Endothelial cell of umbilical vein (primary cell): ENCODE data around the gene CLDN22. TPM values are rescaled to one million over a fixed set of nuclear protein-coding genes. Genes with fewer than 3 reads are reported as not detected.

ENCODE experiments used
- BruUV-seq: library from RNA; stranded (reverse); fragments of 400-500 nt; replicated peaks from 2 replicates; lab custom pipeline; 2021; lab: Mats Ljungman, UMichigan
- CTCF ChIA-PET: fragments of 300-600, 350-600 bp; sonication (Branson Sonifier 250); formaldehyde crosslinking; loops from one replicate; lab custom pipeline; 2021; ENCODE audit warnings: antibody characterized with exemption, inconsistent platforms; lab: Charles Lee
- POLR2A ChIA-PET: fragments of 300-600, 350-600 bp; sonication (Branson Sonifier 250); formaldehyde crosslinking; loops from one replicate; lab custom pipeline; 2021; ENCODE audit warnings: antibody characterized with exemption, inconsistent platforms; lab: Charles Lee
- DNase-seq: peaks from one replicate; pipeline ENCODE4 v3.0.0-alpha.2; 2011; ENCODE audit warnings: low read depth, low spot score
- FAIRE-seq: peaks from 2 replicates; lab custom pipeline; 2011; peaks lifted over from hg19 to GRCh38; lab: Jason Lieb, UNC
- H2AFZ ChIP-seq: 2 replicates; pipeline ENCODE4 v1.6.0; 2012; ENCODE audit warnings: low read depth, low read length, control low read depth, inconsistent platforms
- H3K27ac ChIP-seq: 2 replicates; pipeline ENCODE4 v1.5.1; 2011; ENCODE audit warnings: low read depth, mild to moderate bottlenecking, control low read depth, low read length, moderate library complexity; ENCODE audit not compliant: insufficient read depth
- H3K27me3 ChIP-seq, 2 experiments: 2 replicates each; pipeline versions ENCODE4 v1.6.0 to v1.6.1; 2011; ENCODE audit warnings: low read length in 2 of 2, mixed read lengths in 1 of 2; ENCODE audit not compliant: control insufficient read depth in 2 of 2, insufficient read depth in 2 of 2
- H3K36me3 ChIP-seq, 2 experiments: 2 replicates in 1 of 2; 3 replicates in 1 of 2; pipeline ENCODE4 v1.5.1; 2011; ENCODE audit warnings: low read length in 2 of 2, mild to moderate bottlenecking in 1 of 2, moderate library complexity in 1 of 2; ENCODE audit not compliant: control insufficient read depth in 2 of 2, insufficient read depth in 2 of 2; ENCODE audit errors: extremely low read depth in 1 of 2
- H3K4me1 ChIP-seq: 3 replicates; pipeline ENCODE4 v1.5.1; 2011; ENCODE audit warnings: mild to moderate bottlenecking, low read length; ENCODE audit not compliant: control insufficient read depth, insufficient read depth; ENCODE audit errors: extremely low read depth
- H3K4me2 ChIP-seq: 2 replicates; pipeline ENCODE4 v1.6.1; 2011; ENCODE audit warnings: low read length, control low read depth, mixed read lengths; ENCODE audit not compliant: insufficient read depth
- H3K4me3 ChIP-seq, 3 experiments: fragments of 200-600 bp in 1 of 3; sonication (generic), shearing (Covaris generic) in 1 of 3; replicated peaks in 1 of 3; 2 replicates each; pipeline ENCODE4 v1.5.1; 2011 to 2016; ENCODE audit warnings: control low read depth in 3 of 3, low read length in 3 of 3, mild to moderate bottlenecking in 2 of 3, inconsistent platforms in 1 of 3, low read depth in 1 of 3, moderate library complexity in 1 of 3; ENCODE audit not compliant: insufficient read depth in 1 of 3
- H3K79me2 ChIP-seq: 2 replicates; pipeline ENCODE4 v1.6.0; 2012; ENCODE audit warnings: low read length, inconsistent platforms; ENCODE audit not compliant: control insufficient read depth, insufficient read depth
- H3K9ac ChIP-seq: replicated peaks from 2 replicates; pipeline ENCODE3; 2011; ENCODE audit warnings: low read length, control low read depth; ENCODE audit not compliant: insufficient read depth; ENCODE audit errors: extremely low read depth
- H3K9me1 ChIP-seq: replicated peaks from 3 replicates; pipeline ENCODE4 v1.6.0; 2011; ENCODE audit warnings: mild to moderate bottlenecking, low read length; ENCODE audit not compliant: control insufficient read depth, insufficient read depth; ENCODE audit errors: extremely low read depth
- H3K9me3 ChIP-seq: replicated peaks from 2 replicates; pipeline ENCODE4 v1.5.1; 2012; ENCODE audit warnings: low read length, inconsistent platforms; ENCODE audit not compliant: control insufficient read depth, insufficient read depth
- H4K20me1 ChIP-seq: replicated peaks from 2 replicates; pipeline ENCODE3; 2011; ENCODE audit warnings: mild to moderate bottlenecking, low read length; ENCODE audit not compliant: control insufficient read depth, insufficient read depth; ENCODE audit errors: extremely low read depth
- EZH2 ChIP-seq: IDR thresholded peaks from 2 replicates; pipeline ENCODE4 v1.6.1; 2012; ENCODE audit warnings: borderline replicate concordance, low read depth, mild to moderate bottlenecking, moderate library complexity, low read length, inconsistent platforms; ENCODE audit not compliant: severe bottlenecking
- FOS ChIP-seq: IDR thresholded peaks from 2 replicates; pipeline ENCODE4 v1.6.1; 2011; ENCODE audit warnings: mild to moderate bottlenecking, low read length, moderate library complexity, borderline replicate concordance; ENCODE audit not compliant: insufficient read depth
- GATA2 ChIP-seq: IDR thresholded peaks from 2 replicates; pipeline ENCODE4 v1.7.0; 2011; ENCODE audit warnings: low read depth, mild to moderate bottlenecking, moderate library complexity, mixed read lengths, low read length; ENCODE audit not compliant: insufficient read length, insufficient read depth
- JUN ChIP-seq: IDR thresholded peaks from 2 replicates; pipeline ENCODE4 v1.6.1; 2011; ENCODE audit warnings: borderline replicate concordance, low read depth; ENCODE audit not compliant: insufficient read length, insufficient read depth
- MYC ChIP-seq: IDR thresholded peaks from one replicate; pipeline ENCODE4 v1.6.1; 2011; ENCODE audit warnings: mild to moderate bottlenecking, low read depth, low read length
- POLR2A ChIP-seq: IDR thresholded peaks from 2 replicates; pipeline ENCODE4 v1.6.1; 2012; ENCODE audit warnings: low read depth, mild to moderate bottlenecking, control low read depth, low read length
- POLR2AphosphoS5 ChIP-seq: IDR thresholded peaks from 2 replicates; pipeline ENCODE4 v1.6.1; 2012; ENCODE audit warnings: low read depth, mild to moderate bottlenecking, control low read depth, low read length, moderate library complexity; ENCODE audit not compliant: insufficient read depth
- dilution Hi-C: fragments of 300-500 bp; cut with MboI; formaldehyde crosslinking; loops from one replicate; pipeline ENCODE4 v1.15.0; 2019; ENCODE audit warnings: low sequenced_read_pairs; ENCODE audit not compliant: extremely low pct_ligation_motif_present
- intact Hi-C: fragments of 100-400 bp; cut with micrococcal nuclease; formaldehyde crosslinking; loops from one replicate; pipeline ENCODE4 v1.10.0; 2022
- polyA plus RNA-seq, 4 experiments: library from polyadenylated mRNA; depleted of rRNA in 3 of 4; stranded (reverse) in 3 of 4; unstranded in 1 of 4; fragments of >200 nt; gene quantifications; 2 replicates each; pipeline versions ENCODE4 v1.2.1 to v1.2.3, GENCODE V29; 2011 to 2012; ENCODE audit warnings: missing spikeins in 1 of 4
- total RNA-seq: library from RNA; stranded (reverse); gene quantifications from 2 replicates; pipeline ENCODE4 v1.2.3, GENCODE V29; 2021
- TF ChIP-seq, protein P1 (sequence below): IDR thresholded peaks from 2 replicates; pipeline ENCODE4 v1.6.1; 2011; ENCODE audit not compliant: insufficient read depth, insufficient read length
- TF ChIP-seq, protein P2 (sequence below), 2 donors: IDR thresholded peaks; 1 replicate in 1 of 2; 2 replicates in 1 of 2; pipeline ENCODE4 v1.5.1; 2011; ENCODE audit warnings: low read length in 2 of 2, mild to moderate bottlenecking in 2 of 2, moderate library complexity in 2 of 2, control low read depth in 1 of 2, inconsistent platforms in 1 of 2, low read depth in 1 of 2; ENCODE audit not compliant: insufficient read depth in 1 of 2; ENCODE audit errors: extremely low read depth in 1 of 2

CLDN22 gene
- total and polyA plus RNA-seq, 2 donors (not counting 3 experiments of a cell fraction or from before 2014, with no cell fraction given) = not detected

DNA sequence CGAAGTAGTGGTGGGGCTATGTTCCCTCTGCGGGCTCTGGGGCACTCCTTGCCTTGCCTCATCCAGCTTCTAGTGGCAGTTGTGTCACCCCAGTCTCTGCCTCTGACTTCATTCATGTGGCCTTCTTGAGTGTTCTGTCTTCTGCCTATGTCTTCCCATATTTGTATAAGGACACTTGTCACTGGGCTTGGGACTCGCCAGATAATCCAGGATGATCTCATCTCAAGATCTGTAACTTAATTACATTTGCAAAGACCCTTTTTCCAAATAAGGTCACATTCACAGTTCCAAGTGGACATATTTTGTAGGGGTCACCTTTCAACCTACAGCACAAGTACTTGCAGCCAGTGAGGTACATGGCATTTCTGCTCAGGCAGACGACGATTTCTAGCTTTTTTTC, 32.5 kb upstream of the CLDN22 start:
- Histone ChIP-seq H3K79me2 (no peaks in the 10 kb centered on the region), H3K27ac (no peak overlapping the region), H2AFZ (no peak overlapping the region), H3K27me3 (peaks cover 0 to 2% of the 10 kb centered on the region in 2 experiments), H4K20me1 (no peaks in the 10 kb centered on the region), H3K4me1 (peaks cover 22% of the 10 kb centered on the region), H3K9me3 (no peaks in the 10 kb centered on the region), H3K9ac (no peak overlapping the region), H3K9me1 (no peaks in the 10 kb centered on the region), H3K4me2 (no peak overlapping the region), H3K36me3 (no peaks in the 10 kb centered on the region), H3K4me3 (no peak overlapping the region)
- intact Hi-C loops = no loop called here
- CTCF ChIA-PET = interaction anchor here (0.7 kb wide), 1 partner anchor 9 kb away, joined by 3 read pairs; no protein-coding TSS in a partner anchor
- dilution Hi-C loops = no loop called here
- FAIRE-seq (no peak), DNase-seq (no peak)
- POLR2A ChIA-PET = no interaction called here
- no peak for TF ChIP-seq GATA2
- no peak for TF ChIP-seq JUN
- TF ChIP-seq FOS = no peak
- TF ChIP-seq POLR2A = no peak
- TF ChIP-seq, protein P1, sequence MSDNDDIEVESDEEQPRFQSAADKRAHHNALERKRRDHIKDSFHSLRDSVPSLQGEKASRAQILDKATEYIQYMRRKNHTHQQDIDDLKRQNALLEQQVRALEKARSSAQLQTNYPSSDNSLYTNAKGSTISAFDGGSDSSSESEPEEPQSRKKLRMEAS = no peak
- TF ChIP-seq POLR2AphosphoS5 = no peak
- BruUV-seq = no TSS peak

DNA sequence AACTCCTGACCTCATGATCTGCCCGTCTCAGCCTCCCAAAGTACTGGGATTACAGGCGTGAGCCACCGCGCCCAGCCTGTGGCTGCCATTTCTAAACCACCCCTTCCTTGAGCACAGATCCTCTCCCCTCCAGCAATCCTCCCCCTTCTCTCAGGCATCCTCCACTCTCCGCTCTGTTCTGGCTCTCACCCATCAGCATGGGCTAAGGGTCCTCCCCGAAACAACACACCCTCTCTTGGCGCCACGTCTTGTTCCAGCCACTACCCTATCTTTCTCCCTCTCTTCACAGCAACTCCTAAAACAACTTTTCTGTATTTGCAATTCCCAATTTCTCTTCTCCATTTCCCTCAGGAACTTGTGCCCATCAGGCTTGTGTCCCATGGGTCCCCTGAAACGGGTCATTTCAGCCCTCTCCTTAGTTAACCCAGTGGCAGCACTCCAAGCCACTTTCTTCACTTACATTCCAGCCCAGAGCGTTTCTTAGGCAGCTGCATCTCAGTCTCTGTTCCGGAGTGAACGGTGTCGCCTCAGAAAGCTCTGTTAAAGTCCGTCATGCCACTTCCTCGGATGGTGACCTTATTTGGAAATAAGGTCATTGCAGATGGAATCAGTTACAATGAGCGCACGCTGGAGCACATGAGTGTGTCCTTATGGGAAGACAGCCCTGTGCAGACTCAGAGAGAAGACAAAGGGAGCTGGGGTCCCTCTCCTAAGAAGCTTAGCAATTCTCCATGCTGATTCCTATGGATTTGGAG, 30.4 kb upstream of the CLDN22 start:
- no peaks in the 10 kb centered on the region for H3K27me3 ChIP-seq
- H3K36me3 ChIP-seq = no peaks in the 10 kb centered on the region
- intact Hi-C loops (no loop called here), dilution Hi-C loops (no loop called here)
- H3K9me3 ChIP-seq = no peaks in the 10 kb centered on the region
- H3K4me2 ChIP-seq = no peak overlapping the region
- H3K9me1 ChIP-seq = no peaks in the 10 kb centered on the region
- H3K79me2 ChIP-seq = no peaks in the 10 kb centered on the region
- ChIA-PET POLR2A (no interaction called here), CTCF (no interaction called here)
- no peak overlapping the region for H3K4me3 ChIP-seq
- FAIRE-seq (no peak), DNase-seq (no peak)
- peaks cover 16% of the 10 kb centered on the region for H3K4me1 ChIP-seq
- H4K20me1 ChIP-seq = no peaks in the 10 kb centered on the region
- TF ChIP-seq MYC = no peak
- TF ChIP-seq FOS = no peak
- TF ChIP-seq, protein P1 = no peak
- TF ChIP-seq JUN = no peak
- no peak for TF ChIP-seq POLR2AphosphoS5
- TF ChIP-seq, protein P2, sequence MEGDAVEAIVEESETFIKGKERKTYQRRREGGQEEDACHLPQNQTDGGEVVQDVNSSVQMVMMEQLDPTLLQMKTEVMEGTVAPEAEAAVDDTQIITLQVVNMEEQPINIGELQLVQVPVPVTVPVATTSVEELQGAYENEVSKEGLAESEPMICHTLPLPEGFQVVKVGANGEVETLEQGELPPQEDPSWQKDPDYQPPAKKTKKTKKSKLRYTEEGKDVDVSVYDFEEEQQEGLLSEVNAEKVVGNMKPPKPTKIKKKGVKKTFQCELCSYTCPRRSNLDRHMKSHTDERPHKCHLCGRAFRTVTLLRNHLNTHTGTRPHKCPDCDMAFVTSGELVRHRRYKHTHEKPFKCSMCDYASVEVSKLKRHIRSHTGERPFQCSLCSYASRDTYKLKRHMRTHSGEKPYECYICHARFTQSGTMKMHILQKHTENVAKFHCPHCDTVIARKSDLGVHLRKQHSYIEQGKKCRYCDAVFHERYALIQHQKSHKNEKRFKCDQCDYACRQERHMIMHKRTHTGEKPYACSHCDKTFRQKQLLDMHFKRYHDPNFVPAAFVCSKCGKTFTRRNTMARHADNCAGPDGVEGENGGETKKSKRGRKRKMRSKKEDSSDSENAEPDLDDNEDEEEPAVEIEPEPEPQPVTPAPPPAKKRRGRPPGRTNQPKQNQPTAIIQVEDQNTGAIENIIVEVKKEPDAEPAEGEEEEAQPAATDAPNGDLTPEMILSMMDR (IDR thresholded peaks at IDR 0.05; ENCODE audit: extremely low read depth in 1 of 2, insufficient read depth in 1 of 2, low read depth in 1 of 2, low read length in 2 of 2) = no peak
- TF ChIP-seq GATA2 = no peak
- no peak for TF ChIP-seq POLR2A
- TF ChIP-seq EZH2 = no peak
- no peak overlapping the region for H3K27ac ChIP-seq
- H3K9ac ChIP-seq = no peak overlapping the region
- BruUV-seq = no TSS peak
- H2AFZ ChIP-seq = no peak overlapping the region
